Activated CD4-positive, alpha-beta T cell treated with anti-CD3 and anti-CD28 coated beads, Interleukin-2, amount 10 ng/mL, durations not matched to agents 24 days and 14 days (primary cell): ENCODE measurements around the gene GUCD1. TPM values are rescaled to one million over a fixed set of nuclear protein-coding genes. Genes with fewer than 3 reads are reported as not detected.

Experiments used
- DNase-seq: peaks from one replicate; pipeline ENCODE4 v3.0.0; 2022
- H3K27ac Mint-ChIP-seq: one replicate; pipeline ENCODE4 v1.8.0; 2022; ENCODE audit warnings: mild to moderate bottlenecking, mixed read lengths
- H3K27me3 Mint-ChIP-seq: one replicate; pipeline ENCODE4 v1.8.0; 2022; ENCODE audit warnings: mixed read lengths
- H3K36me3 Mint-ChIP-seq: one replicate; pipeline ENCODE4 v1.8.0; 2022; ENCODE audit warnings: low read depth, mild to moderate bottlenecking, mixed read lengths
- H3K4me1 Mint-ChIP-seq: one replicate; pipeline ENCODE4 v1.8.0; 2021; ENCODE audit warnings: mixed read lengths
- H3K4me3 Mint-ChIP-seq: one replicate; pipeline ENCODE4 v1.8.0; 2022; ENCODE audit warnings: mild to moderate bottlenecking, moderate library complexity, mixed read lengths
- H3K9me3 Mint-ChIP-seq: one replicate; pipeline ENCODE4 v1.8.0; 2021; ENCODE audit warnings: mixed read lengths
- intact Hi-C: fragments of 100-400 bp; cut with micrococcal nuclease; formaldehyde crosslinking; loops from one replicate; pipeline ENCODE4 v1.15.1; 2023
- total RNA-seq: library from RNA; stranded (reverse); gene quantifications from 2 replicates; pipeline ENCODE4 v1.2.3, GENCODE V29; 2022

The GUCD1 gene
- total RNA-seq, 1 donor from 2014 or later, result 118 TPM

- intact Hi-C loops, result loop anchor here (2.0 kb wide), 1 partner anchor 83 kb away; no protein-coding TSS in a partner anchor
- Mint-ChIP-seq H3K4me3 (no peak overlapping the region), H3K36me3 (no peaks in the 10 kb centered on the region), H3K27ac (no peak overlapping the region), H3K4me1 (peaks cover 22% of the 10 kb centered on the region), H3K9me3 (no peaks in the 10 kb centered on the region), H3K27me3 (peaks cover 4% of the 10 kb centered on the region)
- no peak for DNase-seq
Observed at GRCh38 chr22:24503843-24504338, 51.0 kb downstream of the GUCD1 start.

GRCh38 chr22:24503137-24503842 lies 51.6 kb downstream of the GUCD1 start:
- intact Hi-C loops, result loop anchor here (2.0 kb wide), 1 partner anchor 82 kb away; no protein-coding TSS in a partner anchor
- H3K4me3 Mint-ChIP-seq, result no peak overlapping the region
- peak; percentile 85 for DNase-seq
- H3K9me3 Mint-ChIP-seq, result no peaks in the 10 kb centered on the region
- peaks cover 3% of the 10 kb centered on the region for H3K27me3 Mint-ChIP-seq
- H3K4me1 Mint-ChIP-seq, result peaks cover 23% of the 10 kb centered on the region
- peak overlapping the region; percentile 14 for H3K27ac Mint-ChIP-seq
- H3K36me3 Mint-ChIP-seq, result no peaks in the 10 kb centered on the region

GRCh38 chr22:24502541-24502940 lies 52.4 kb downstream of the GUCD1 start:
- no peaks in the 10 kb centered on the region for H3K9me3 Mint-ChIP-seq
- no peak for DNase-seq
- peaks cover 27% of the 10 kb centered on the region for H3K4me1 Mint-ChIP-seq
- H3K36me3 Mint-ChIP-seq, result no peaks in the 10 kb centered on the region
- intact Hi-C loops, result loop anchor here (2.0 kb wide), 1 partner anchor 82 kb away; no protein-coding TSS in a partner anchor
- no peak overlapping the region for H3K4me3 Mint-ChIP-seq
- H3K27me3 Mint-ChIP-seq, result peaks cover 3% of the 10 kb centered on the region
- no peak overlapping the region for H3K27ac Mint-ChIP-seq

- peaks cover 5% of the 10 kb centered on the region for H3K27me3 Mint-ChIP-seq
- intact Hi-C loops, result loop anchor here (2.0 kb wide), 1 partner anchor 81 kb away; no protein-coding TSS in a partner anchor
- H3K4me1 Mint-ChIP-seq, result peaks cover 24% of the 10 kb centered on the region
- H3K4me3 Mint-ChIP-seq, result no peak overlapping the region
- H3K9me3 Mint-ChIP-seq, result no peaks in the 10 kb centered on the region
- no peak for DNase-seq
- no peak overlapping the region for H3K27ac Mint-ChIP-seq
- H3K36me3 Mint-ChIP-seq, result no peaks in the 10 kb centered on the region
Observed at GRCh38 chr22:24502034-24502433, 52.9 kb downstream of the GUCD1 start.

- Mint-ChIP-seq H3K36me3 (no peaks in the 10 kb centered on the region), H3K4me3 (no peak overlapping the region), H3K27me3 (peaks cover 8% of the 10 kb centered on the region), H3K4me1 (peaks cover 20% of the 10 kb centered on the region), H3K9me3 (no peaks in the 10 kb centered on the region), H3K27ac (no peak overlapping the region)
- intact Hi-C loops, result loop anchor here (2.0 kb wide), 1 partner anchor 81 kb away; no protein-coding TSS in a partner anchor
- no peak for DNase-seq
Observed at GRCh38 chr22:24501301-24502005, 53.5 kb downstream of the GUCD1 start.

GRCh38 chr22:24500277-24500820 lies 54.6 kb downstream of the GUCD1 start:
- Mint-ChIP-seq H3K4me3 (no peak overlapping the region), H3K27ac (no peak overlapping the region), H3K27me3 (peaks cover 17% of the 10 kb centered on the region), H3K9me3 (no peaks in the 10 kb centered on the region), H3K36me3 (no peaks in the 10 kb centered on the region), H3K4me1 (peaks cover 20% of the 10 kb centered on the region)
- DNase-seq, result no peak
- intact Hi-C loops, result no loop called here

GRCh38 chr22:24499706-24500276 lies 55.1 kb downstream of the GUCD1 start:
- DNase-seq, result no peak
- Mint-ChIP-seq H3K27me3 (peaks cover 22% of the 10 kb centered on the region), H3K4me3 (no peak overlapping the region), H3K36me3 (no peaks in the 10 kb centered on the region), H3K9me3 (no peaks in the 10 kb centered on the region), H3K27ac (no peak overlapping the region), H3K4me1 (peaks cover 20% of the 10 kb centered on the region)
- intact Hi-C loops, result no loop called here

GRCh38 chr22:24498824-24499223 lies 56.1 kb downstream of the GUCD1 start:
- Mint-ChIP-seq H3K4me1 (peaks cover 18% of the 10 kb centered on the region), H3K27me3 (peaks cover 26% of the 10 kb centered on the region), H3K27ac (no peak overlapping the region), H3K36me3 (no peaks in the 10 kb centered on the region), H3K4me3 (no peak overlapping the region), H3K9me3 (no peaks in the 10 kb centered on the region)
- no peak for DNase-seq
- intact Hi-C loops, result no loop called here

GRCh38 chr22:24497841-24498258 lies 57.1 kb downstream of the GUCD1 start:
- Mint-ChIP-seq H3K36me3 (no peaks in the 10 kb centered on the region), H3K4me1 (peaks cover 8% of the 10 kb centered on the region), H3K4me3 (no peak overlapping the region), H3K27me3 (peaks cover 32% of the 10 kb centered on the region), H3K9me3 (no peaks in the 10 kb centered on the region), H3K27ac (no peak overlapping the region)
- intact Hi-C loops, result no loop called here
- no peak for DNase-seq

- Mint-ChIP-seq H3K4me1 (peaks cover 6% of the 10 kb centered on the region), H3K27me3 (peaks cover 39% of the 10 kb centered on the region), H3K27ac (no peak overlapping the region), H3K36me3 (no peaks in the 10 kb centered on the region), H3K4me3 (no peak overlapping the region), H3K9me3 (no peaks in the 10 kb centered on the region)
- intact Hi-C loops, result no loop called here
- no peak for DNase-seq
Observed at GRCh38 chr22:24496661-24497060, 58.3 kb downstream of the GUCD1 start.

- Mint-ChIP-seq H3K9me3 (no peaks in the 10 kb centered on the region), H3K4me1 (peaks cover 6% of the 10 kb centered on the region), H3K27me3 (peaks cover 41% of the 10 kb centered on the region), H3K27ac (no peak overlapping the region), H3K36me3 (no peaks in the 10 kb centered on the region), H3K4me3 (no peak overlapping the region)
- no peak for DNase-seq
- intact Hi-C loops, result no loop called here
Observed at GRCh38 chr22:24496234-24496633, 58.7 kb downstream of the GUCD1 start.

GRCh38 chr22:24495365-24495675 lies 59.6 kb downstream of the GUCD1 start:
- no peak overlapping the region for H3K4me3 Mint-ChIP-seq
- peaks cover 42% of the 10 kb centered on the region for H3K27me3 Mint-ChIP-seq
- H3K27ac Mint-ChIP-seq, result no peak overlapping the region
- intact Hi-C loops, result no loop called here
- no peak for DNase-seq
- peaks cover 6% of the 10 kb centered on the region for H3K4me1 Mint-ChIP-seq
- no peaks in the 10 kb centered on the region for H3K9me3 Mint-ChIP-seq
- no peaks in the 10 kb centered on the region for H3K36me3 Mint-ChIP-seq

GRCh38 chr22:24494528-24495364 lies 60.2 kb downstream of the GUCD1 start, which contains the start of gene UPB1:
UPB1 (plus strand) TSS chr22:24495332; CDS start chr22:24495404, 72 bp downstream.
- intact Hi-C loops, result no loop called here
- no peak within 1 kb of the TSS for H3K27ac Mint-ChIP-seq
- no peak for DNase-seq
- no peak within 1 kb of the TSS for H3K4me3 Mint-ChIP-seq
- no peaks in the 10 kb centered on the region for H3K36me3 Mint-ChIP-seq
- peaks cover 6% of the 10 kb centered on the region for H3K4me1 Mint-ChIP-seq
- H3K9me3 Mint-ChIP-seq, result no peaks in the 10 kb centered on the region
- H3K27me3 Mint-ChIP-seq, result peaks cover 41% of the 10 kb centered on the region
